ENCODE measurements around the gene LRRC63.

LRRC63 gene

GRCh38 chr13:46315491-46316075 lies 103.9 kb downstream of the LRRC63 start:
- H3K4me1 Mint-ChIP-seq (ENCODE audit: low read depth), result peaks cover 59% of the 10 kb centered on the region
- intact Hi-C loops (cut with micrococcal nuclease), result no loop called here

DNA sequence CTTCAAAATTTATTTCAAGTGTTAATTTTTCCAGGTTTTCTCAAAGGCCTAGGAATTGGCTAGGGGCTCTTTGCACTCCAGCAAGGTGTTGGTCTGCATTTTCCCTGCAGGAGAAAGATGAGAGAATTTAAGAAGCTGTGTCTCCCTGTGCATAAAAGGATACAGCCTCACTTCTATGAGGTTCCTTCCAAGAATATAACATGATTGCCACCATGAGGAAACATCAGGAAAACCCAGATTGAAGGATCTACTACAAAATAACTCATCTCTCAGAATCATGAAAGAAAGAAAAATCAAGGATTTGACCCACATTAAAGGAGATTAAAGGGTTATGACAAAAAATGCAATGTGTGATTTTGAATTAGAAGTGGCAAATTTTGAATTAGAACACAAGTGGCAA lies 105.4 kb downstream of the LRRC63 start:
- H3K27ac Mint-ChIP-seq, result no peak overlapping the region

More at GRCh38 chr13:46315491-46316075, 103.9 kb downstream of the LRRC63 start:
- no peak overlapping the region for H3K27ac Mint-ChIP-seq
- H3K27me3 Mint-ChIP-seq, result no peaks in the 10 kb centered on the region
- H3K36me3 Mint-ChIP-seq (ENCODE audit: low read depth), result no peaks in the 10 kb centered on the region
- no peak overlapping the region for H3K4me3 Mint-ChIP-seq
- H3K9me3 Mint-ChIP-seq, result peaks cover 2% of the 10 kb centered on the region

GRCh38 chr13:46318986-46319385 lies 107.3 kb downstream of the LRRC63 start:
- Mint-ChIP-seq H3K27me3 (no peaks in the 10 kb centered on the region), H3K9me3 (no peaks in the 10 kb centered on the region), H3K4me1 (ENCODE audit: low read depth) (peaks cover 64% of the 10 kb centered on the region), H3K4me3 (no peak overlapping the region), H3K27ac (peak overlapping the region; percentile 85), H3K36me3 (ENCODE audit: low read depth) (no peaks in the 10 kb centered on the region)
- intact Hi-C loops (cut with micrococcal nuclease), result no loop called here

More for the DNA sequence above, 105.4 kb downstream of the LRRC63 start:
- Mint-ChIP-seq H3K36me3 (ENCODE audit: low read depth) (no peaks in the 10 kb centered on the region), H3K9me3 (no peaks in the 10 kb centered on the region), H3K4me1 (ENCODE audit: low read depth) (peaks cover 68% of the 10 kb centered on the region), H3K27me3 (no peaks in the 10 kb centered on the region), H3K4me3 (no peak overlapping the region)
- intact Hi-C loops (cut with micrococcal nuclease), result no loop called here

DNA sequence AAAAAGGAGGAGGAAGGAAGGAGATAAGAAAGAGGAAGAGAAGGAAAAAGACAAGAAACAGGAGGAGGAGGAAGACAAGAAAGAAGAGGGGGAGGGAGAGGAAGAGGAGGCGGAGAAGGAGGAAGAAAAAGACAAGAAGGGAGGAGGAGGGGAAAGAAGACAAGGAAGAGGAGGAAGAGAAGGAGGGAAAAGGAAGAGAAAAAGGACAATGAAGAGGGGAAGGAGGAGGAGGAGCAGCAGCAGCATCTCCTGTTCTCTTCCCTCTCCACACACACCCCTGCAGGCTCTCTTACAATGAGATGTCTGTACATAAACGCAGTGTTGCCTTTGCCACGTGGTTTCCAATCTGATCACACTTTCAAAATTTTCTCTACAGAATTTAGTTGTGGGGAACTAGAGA lies 108.7 kb downstream of the LRRC63 start:
- intact Hi-C loops (cut with micrococcal nuclease), result loop anchor here (2.0 to 5.0 kb wide), 3 partner anchors 33 to 513 kb away; no protein-coding TSS in a partner anchor
- Mint-ChIP-seq H3K4me1 (ENCODE audit: low read depth) (peaks cover 67% of the 10 kb centered on the region), H3K27ac (peak overlapping the region; percentile 85), H3K9me3 (no peaks in the 10 kb centered on the region), H3K4me3 (peak overlapping the region; percentile 50), H3K36me3 (ENCODE audit: low read depth) (no peaks in the 10 kb centered on the region), H3K27me3 (no peaks in the 10 kb centered on the region)

GRCh38 chr13:46320821-46321220 lies 109.1 kb downstream of the LRRC63 start:
- H3K36me3 Mint-ChIP-seq (ENCODE audit: low read depth), result no peaks in the 10 kb centered on the region
- H3K4me1 Mint-ChIP-seq (ENCODE audit: low read depth), result peaks cover 63% of the 10 kb centered on the region
- no peaks in the 10 kb centered on the region for H3K9me3 Mint-ChIP-seq
- H3K27me3 Mint-ChIP-seq, result no peaks in the 10 kb centered on the region
- no peak overlapping the region for H3K4me3 Mint-ChIP-seq
- peak overlapping the region; percentile 85 for H3K27ac Mint-ChIP-seq
- intact Hi-C loops (cut with micrococcal nuclease), result loop anchor here (2.0 to 5.0 kb wide), 3 partner anchors 34 to 514 kb away; no protein-coding TSS in a partner anchor

GRCh38 chr13:46321494-46322225 lies 109.9 kb downstream of the LRRC63 start:
- H3K4me1 Mint-ChIP-seq (ENCODE audit: low read depth), result peaks cover 61% of the 10 kb centered on the region
- intact Hi-C loops (cut with micrococcal nuclease), result loop anchor here (2.0 to 5.0 kb wide), 3 partner anchors 34 to 514 kb away; no protein-coding TSS in a partner anchor
- H3K4me3 Mint-ChIP-seq, result no peak overlapping the region

GRCh38 chr13:46324976-46325375 lies 113.2 kb downstream of the LRRC63 start:
- intact Hi-C loops (cut with micrococcal nuclease), result loop anchor here (5.0 kb wide), 2 partner anchors 38 to 518 kb away; no protein-coding TSS in a partner anchor
- Mint-ChIP-seq H3K9me3 (no peaks in the 10 kb centered on the region), H3K4me1 (ENCODE audit: low read depth) (peaks cover 44% of the 10 kb centered on the region), H3K27me3 (no peaks in the 10 kb centered on the region), H3K36me3 (ENCODE audit: low read depth) (no peaks in the 10 kb centered on the region), H3K4me3 (no peak overlapping the region), H3K27ac (no peak overlapping the region)

More at GRCh38 chr13:46321494-46322225, 109.9 kb downstream of the LRRC63 start:
- no peaks in the 10 kb centered on the region for H3K27me3 Mint-ChIP-seq
- no peaks in the 10 kb centered on the region for H3K36me3 Mint-ChIP-seq (ENCODE audit: low read depth)
- peak overlapping the region; percentile 85 for H3K27ac Mint-ChIP-seq
- H3K9me3 Mint-ChIP-seq, result no peaks in the 10 kb centered on the region
